Stomach (tissue), 4 donors: ENCODE measurements around the gene PPM1L.

Experiments used
- EP300 ChIP-seq: sonication (generic); formaldehyde crosslinking; IDR thresholded peaks from one replicate; pipeline ENCODE4 v1.6.1; 2017; ENCODE audit warnings: antibody characterized with exemption
- POLR2A ChIP-seq, 4 donors: fragments of 450-650 bp; IDR thresholded peaks; one replicate each; pipeline ENCODE4 v1.6.1; 2016; ENCODE audit warnings: antibody characterized with exemption in 4 of 4, control low read depth in 2 of 4, mild to moderate bottlenecking in 1 of 4, moderate library complexity in 1 of 4
- POLR2AphosphoS5 ChIP-seq, 3 donors: sonication (generic); formaldehyde crosslinking; IDR thresholded peaks; one replicate each; pipeline ENCODE4 v1.6.1; 2016; ENCODE audit warnings: antibody characterized with exemption in 3 of 3
- TF ChIP-seq, protein P1 (sequence below), 7 experiments: fragments of 450-650 bp in 4 of 7; fragments of 200-600 bp in 3 of 7; sonication (generic) in 3 of 7; IDR thresholded peaks; one replicate each; pipeline ENCODE4 v1.5.1; 2016 to 2019; ENCODE audit warnings: antibody characterized with exemption in 7 of 7, control low read depth in 2 of 7, mild to moderate bottlenecking in 1 of 7

DNA sequence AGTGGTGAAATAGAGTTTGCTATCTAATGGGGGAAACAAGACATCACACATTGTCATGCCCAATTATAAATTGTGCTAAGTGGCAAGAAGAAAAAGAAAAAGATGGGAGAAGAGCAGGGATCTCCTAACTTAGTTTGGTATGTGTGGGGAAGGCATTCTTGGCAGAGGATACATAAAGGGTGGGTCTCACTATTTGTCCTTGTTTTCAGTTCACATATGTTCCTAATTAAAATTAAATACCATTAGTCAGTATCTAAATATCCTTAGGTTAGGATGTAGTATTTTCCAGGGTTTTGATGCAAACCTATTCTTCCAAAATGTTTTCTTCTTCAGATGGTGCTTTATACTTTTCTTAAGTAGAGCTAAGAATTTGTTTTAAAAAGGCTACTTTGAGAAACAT is 175.4 kb downstream of the PPM1L start:
- TF ChIP-seq POLR2A (IDR thresholded peaks at IDR 0.05) (no peak), EP300 (no peak), POLR2AphosphoS5 (IDR thresholded peaks at IDR 0.05) (no peak)
- TF ChIP-seq, protein P1, sequence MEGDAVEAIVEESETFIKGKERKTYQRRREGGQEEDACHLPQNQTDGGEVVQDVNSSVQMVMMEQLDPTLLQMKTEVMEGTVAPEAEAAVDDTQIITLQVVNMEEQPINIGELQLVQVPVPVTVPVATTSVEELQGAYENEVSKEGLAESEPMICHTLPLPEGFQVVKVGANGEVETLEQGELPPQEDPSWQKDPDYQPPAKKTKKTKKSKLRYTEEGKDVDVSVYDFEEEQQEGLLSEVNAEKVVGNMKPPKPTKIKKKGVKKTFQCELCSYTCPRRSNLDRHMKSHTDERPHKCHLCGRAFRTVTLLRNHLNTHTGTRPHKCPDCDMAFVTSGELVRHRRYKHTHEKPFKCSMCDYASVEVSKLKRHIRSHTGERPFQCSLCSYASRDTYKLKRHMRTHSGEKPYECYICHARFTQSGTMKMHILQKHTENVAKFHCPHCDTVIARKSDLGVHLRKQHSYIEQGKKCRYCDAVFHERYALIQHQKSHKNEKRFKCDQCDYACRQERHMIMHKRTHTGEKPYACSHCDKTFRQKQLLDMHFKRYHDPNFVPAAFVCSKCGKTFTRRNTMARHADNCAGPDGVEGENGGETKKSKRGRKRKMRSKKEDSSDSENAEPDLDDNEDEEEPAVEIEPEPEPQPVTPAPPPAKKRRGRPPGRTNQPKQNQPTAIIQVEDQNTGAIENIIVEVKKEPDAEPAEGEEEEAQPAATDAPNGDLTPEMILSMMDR (IDR thresholded peaks at IDR 0.05), result no peak
